ENCODE measurements around the gene DNAI7.

DNAI7 gene

GRCh38 chr12:25099010-25099409 is 96.0 kb downstream of the DNAI7 start:
- DNase-seq, result no peak

DNA sequence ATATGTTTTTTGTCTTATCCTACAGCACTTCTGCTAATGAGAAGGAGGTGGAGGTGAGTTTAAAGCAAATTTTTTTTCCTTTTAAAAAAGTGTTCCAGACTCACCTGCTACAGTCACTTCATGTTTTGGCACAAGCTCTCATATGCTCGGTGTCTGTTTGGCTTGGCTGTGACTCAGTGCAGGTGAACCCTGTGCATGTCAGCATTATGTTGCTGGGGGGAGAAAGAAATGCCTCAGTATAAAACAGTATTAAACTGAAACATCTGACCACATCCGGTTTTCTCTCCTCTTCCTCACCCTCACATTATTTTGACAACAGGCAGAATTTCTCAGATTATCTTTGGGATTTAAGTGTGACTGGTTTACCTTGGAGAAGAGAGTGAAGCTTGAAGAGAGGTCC is 105.2 kb downstream of the DNAI7 start:
- no peak for DNase-seq

- DNase-seq, result no peak
These were observed 107.4 kb downstream of the DNAI7 start for GRCh38 chr12:25087596-25087995.

DNA sequence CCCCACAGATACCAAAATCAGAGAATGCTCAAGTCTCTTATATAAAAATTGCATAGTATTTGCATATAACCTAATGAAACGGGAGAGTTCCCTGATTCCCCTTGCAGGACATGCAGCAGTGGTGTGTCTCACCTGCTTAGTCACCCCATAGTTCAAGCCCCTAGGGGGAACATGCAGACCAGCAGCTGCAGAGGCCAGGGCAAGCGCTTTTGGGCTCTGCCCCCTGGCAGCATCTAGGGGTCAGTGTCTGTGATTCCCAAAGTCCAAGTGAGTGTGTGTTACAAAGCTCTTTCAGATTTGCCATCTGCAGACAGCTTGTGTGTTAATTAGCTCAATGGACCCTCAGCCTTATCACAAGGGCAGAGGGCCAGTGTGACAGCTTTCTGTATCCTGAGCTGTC is 110.1 kb downstream of the DNAI7 start:
- DNase-seq, result no peak

GRCh38 chr12:25083211-25083610 is 111.7 kb downstream of the DNAI7 start:
- DNase-seq, result no peak

- no peak for DNase-seq
These were observed 112.3 kb downstream of the DNAI7 start for GRCh38 chr12:25082628-25083027.

DNA sequence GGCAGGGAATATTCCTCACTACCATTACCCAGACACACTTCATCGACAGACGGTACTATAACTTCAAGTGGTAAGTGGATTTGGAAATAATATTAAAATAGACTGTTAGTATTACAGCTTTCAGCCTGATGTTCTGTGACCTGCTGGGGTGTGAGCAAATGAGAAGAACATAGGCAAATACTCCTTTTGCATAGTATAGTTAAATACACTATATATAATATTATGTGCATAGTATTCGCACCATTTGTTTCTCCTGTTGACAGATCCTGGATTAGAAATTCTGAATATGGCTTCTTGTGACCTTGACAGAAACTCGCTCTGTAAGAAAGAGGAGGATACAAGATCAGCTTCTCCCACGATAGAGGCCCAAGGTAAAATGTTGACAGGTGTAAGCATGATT is 115.6 kb downstream of the DNAI7 start:
- no peak for DNase-seq

- no peak for DNase-seq
These were observed 120.0 kb downstream of the DNAI7 start for GRCh38 chr12:25074954-25075353.

DNA sequence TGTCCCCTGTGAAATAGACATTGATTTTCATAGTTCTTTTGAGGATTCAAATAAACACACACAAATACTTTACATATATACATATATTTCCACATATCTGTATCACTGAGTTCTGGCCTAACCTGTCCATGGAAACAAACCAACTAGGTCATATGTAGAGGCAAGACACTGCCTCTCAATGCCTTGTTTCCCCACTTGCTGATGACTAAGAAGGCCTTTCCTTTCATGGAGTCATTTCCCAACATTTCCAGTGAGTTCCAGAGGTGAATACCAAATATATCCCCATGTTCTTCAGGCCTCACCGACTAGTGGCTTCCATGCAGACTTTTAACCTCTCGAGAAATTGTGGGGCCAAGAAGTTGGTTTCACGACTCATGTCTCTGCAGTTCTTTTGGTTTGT is 120.8 kb downstream of the DNAI7 start:
- no peak for DNase-seq

DNA sequence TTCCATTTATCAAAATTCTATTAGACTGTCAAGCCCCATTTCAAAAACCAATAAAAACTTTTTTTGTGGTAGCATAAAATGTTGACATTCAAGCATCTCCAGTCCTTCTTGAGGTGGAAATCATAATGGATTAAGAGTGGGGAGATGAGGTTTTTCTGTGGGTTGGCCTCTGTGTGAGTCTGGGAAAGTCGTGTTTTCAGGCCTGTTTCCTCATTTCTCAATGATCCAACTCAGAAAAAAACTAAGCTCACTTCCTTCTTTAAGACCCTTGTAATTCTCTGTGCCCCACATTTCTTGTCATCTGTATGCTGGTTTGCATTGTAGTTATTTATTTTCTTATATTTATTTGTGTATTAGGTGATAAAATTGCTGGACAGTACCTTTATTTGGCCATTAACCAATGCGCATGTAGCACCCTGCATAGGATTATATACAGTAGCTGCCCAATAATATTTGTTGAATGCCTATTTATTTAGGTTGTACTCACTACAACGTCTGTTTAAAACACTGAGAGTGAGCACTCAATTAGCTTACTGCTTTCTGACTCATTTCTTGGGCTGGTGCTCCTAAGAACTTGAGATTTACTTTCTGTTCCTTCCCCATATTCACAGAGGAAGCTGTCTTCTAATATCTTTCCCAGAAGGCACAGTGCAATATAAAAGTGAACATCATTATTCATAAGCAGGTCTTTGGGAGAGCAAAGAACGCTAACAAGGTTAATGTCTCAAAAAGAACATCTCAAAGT is 121.9 kb downstream of the DNAI7 start:
- no peak for DNase-seq

DNA sequence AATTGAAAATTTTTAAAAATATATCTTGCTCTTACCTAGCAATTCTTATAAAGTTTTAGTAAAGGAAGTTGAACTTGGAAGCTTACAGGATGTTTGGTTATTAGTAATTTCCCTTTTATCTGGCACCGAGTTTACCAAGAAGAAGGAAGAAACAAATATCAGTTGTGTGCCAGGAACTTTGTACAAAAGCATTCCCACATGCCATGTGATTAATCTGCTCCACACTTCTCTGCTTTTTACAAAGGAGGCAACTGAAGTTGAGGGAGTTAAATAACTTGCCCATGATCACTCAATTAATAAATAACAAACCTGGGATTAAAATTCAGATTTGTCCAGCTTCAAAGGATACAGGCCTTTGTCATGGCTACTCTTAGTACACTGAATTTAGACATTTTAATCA is 123.6 kb downstream of the DNAI7 start:
- no peak for DNase-seq

DNA sequence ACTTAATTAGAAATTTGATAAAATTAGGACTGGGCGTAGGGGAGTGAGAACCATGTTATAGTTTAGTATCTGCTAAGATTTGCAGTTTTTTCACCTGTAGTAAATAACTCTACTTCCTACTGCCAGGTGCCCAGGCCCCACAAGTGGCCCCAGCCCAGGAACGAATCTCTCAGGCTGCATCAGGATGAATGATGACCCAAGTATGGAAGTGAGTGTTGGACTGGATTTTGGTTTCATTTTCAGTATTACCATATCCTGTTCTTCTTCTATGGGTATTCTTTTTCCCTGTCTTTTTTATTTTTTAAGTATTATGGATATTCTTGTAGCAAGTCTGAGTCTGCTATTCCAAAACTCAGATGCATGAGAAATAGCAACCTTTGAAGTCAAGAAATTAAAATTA is 125.7 kb downstream of the DNAI7 start:
- DNase-seq, result no peak

DNA sequence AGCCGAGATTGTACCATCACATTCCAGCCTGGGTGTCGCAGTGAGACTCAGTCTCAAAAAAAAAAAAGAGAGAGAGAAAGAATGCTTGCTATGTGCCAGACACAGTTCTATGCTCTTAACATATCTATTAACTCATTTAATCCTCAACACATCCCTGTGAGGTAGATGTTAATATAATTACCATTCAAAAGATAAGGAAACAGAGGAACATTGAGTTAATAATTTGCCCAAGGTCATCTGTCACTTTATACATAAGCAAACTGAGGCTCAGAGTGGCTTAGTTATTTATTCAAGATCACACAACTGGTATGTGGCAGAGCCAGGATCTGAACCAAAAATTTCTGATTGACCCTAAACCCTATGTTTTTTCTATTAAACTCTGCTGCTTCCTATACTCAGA is 129.9 kb downstream of the DNAI7 start:
- no peak for DNase-seq

DNA sequence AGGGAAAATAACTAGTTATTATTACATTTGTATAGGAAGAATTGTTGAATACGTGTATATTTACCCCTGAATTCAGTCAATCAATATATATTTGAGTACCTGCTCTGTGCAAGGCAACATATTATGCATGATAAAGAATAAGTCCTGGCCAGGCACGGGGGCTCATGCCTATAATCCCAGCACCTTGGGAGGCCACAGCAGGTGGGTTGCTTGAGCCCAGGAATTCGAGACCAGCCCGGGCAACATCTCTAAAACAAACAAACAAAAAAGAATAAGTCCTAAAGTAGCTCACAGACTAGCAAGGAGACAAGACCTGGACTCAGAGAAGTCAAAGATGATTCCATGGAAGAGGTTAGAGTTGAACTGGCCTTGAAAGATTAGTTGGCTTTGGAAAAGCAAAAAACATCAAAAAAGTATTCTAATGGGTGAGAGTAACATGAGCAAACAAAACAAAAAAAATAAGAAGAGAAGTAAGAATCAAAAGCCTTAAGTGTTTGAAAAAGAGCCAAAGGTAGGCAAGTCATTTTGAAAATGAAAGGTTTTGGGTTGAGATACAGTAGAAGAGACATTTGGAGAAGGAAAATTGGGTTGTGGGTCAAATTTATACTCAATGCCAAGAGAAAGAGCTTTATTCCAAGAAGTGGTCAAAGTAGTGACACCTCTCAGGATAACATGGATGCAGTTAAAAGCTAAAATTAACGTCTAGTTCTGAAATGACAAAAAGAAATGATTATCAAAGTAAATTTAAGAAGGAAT is 130.9 kb downstream of the DNAI7 start:
- DNase-seq, result no peak

DNA sequence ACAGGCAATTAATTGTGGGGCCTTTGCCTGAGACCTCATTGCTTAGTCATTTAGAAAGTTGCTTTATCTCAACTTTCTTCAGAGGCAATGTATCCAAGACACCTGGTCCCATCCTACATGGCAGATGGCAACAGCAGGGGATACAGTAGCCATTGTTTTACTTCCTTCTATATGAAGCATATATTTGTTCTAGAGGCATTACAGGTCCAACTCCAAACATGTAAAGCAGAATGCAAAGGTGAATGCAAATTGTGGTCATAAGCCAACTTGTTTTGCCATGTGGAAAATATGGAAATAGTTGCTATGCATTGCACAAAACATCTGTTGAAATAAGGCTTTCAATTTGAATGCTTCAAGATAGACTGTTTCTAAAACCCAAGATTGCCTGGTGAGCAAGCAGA is 136.3 kb downstream of the DNAI7 start:
- DNase-seq, result no peak
